VCaP (cell line): ENCODE data around the gene TFE3.
"Not testable (repeated sequence)": the region's sequence is repeated elsewhere in the genome, so short reads cannot be mapped to it uniquely, and the experiment has no call there.

Experiments used
- H3K27ac ChIP-seq: fragments of 450-650 bp; 2 replicates; pipeline ENCODE4 v1.5.1; 2017
- TF ChIP-seq, protein P1 (sequence below): fragments of 450-650 bp; conservative IDR thresholded peaks from 2 replicates; pipeline ENCODE4 v1.5.1; 2017; ENCODE audit warnings: mild to moderate bottlenecking, moderate library complexity

The TFE3 gene

DNA sequence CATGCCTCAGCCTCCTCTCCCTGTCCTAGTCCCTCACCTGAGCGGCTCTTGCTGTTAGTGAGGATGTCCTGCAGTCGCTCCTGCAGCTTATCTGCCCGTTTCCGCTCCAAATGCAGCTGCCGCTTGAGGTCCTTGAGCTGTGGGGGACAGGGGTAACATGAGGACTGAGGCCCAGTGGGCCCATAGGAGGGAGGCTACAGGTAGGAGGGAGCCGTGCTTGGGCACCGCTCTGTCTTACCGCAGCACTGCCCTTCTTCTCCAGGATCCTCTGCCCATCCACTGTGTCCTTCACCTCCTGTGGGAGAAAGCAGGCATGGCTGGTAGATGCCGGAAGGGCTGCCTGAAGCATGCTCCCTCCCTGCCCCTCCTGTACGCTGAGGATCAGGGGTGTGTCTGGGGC lies 62.0 kb downstream of the TFE3 start:
- TF ChIP-seq, protein P1, sequence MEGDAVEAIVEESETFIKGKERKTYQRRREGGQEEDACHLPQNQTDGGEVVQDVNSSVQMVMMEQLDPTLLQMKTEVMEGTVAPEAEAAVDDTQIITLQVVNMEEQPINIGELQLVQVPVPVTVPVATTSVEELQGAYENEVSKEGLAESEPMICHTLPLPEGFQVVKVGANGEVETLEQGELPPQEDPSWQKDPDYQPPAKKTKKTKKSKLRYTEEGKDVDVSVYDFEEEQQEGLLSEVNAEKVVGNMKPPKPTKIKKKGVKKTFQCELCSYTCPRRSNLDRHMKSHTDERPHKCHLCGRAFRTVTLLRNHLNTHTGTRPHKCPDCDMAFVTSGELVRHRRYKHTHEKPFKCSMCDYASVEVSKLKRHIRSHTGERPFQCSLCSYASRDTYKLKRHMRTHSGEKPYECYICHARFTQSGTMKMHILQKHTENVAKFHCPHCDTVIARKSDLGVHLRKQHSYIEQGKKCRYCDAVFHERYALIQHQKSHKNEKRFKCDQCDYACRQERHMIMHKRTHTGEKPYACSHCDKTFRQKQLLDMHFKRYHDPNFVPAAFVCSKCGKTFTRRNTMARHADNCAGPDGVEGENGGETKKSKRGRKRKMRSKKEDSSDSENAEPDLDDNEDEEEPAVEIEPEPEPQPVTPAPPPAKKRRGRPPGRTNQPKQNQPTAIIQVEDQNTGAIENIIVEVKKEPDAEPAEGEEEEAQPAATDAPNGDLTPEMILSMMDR, result no peak
- no peak overlapping the region for H3K27ac ChIP-seq

DNA sequence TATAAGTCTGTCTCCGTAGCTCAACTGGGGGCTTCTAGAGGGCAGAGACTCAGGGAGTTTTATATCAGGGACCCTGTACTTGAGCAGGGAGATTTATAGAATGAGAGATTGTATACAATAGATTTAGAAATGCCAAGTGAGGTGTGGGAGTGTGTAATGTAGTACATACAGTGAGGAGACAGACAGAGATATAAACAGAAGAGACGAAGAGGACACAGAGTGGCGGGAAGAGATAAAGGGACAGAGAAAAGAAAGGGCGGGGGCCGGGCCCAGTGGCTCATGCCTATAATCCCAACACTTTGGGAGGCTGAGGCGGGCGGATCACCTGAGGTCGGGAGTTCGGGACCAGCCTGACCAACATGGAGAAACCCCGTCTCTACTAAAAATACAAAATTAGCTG lies 62.8 kb downstream of the TFE3 start:
- not testable (repeated sequence) for H3K27ac ChIP-seq
